GM21423 (cell line): Measurements from ENCODE around the gene NLK.
"Not testable (repeated sequence)": the region's sequence is repeated elsewhere in the genome, so short reads cannot be mapped to it uniquely, and the experiment has no call there.

ENCODE experiments used
- ATAC-seq: cut with Tn5 transposase; IDR thresholded peaks from one replicate; pipeline ENCODE4 v1.9.1; 2021; ENCODE audit warnings: mild to moderate bottlenecking, moderate library complexity; ENCODE audit not compliant: unreplicated experiment

NLK gene

GRCh38 chr17:28071891-28072606 is 29.6 kb downstream of the NLK start:
- ATAC-seq, result no peak

- no peak for ATAC-seq
These were observed 30.6 kb downstream of the NLK start for GRCh38 chr17:28072936-28073533.

- ATAC-seq, result no peak
These were observed 31.5 kb downstream of the NLK start for GRCh38 chr17:28074010-28074409.

GRCh38 chr17:28076144-28076543 is 33.7 kb downstream of the NLK start:
- ATAC-seq, result no peak

- ATAC-seq, result not testable (repeated sequence)
These were observed 34.7 kb downstream of the NLK start for GRCh38 chr17:28077140-28077539.

DNA sequence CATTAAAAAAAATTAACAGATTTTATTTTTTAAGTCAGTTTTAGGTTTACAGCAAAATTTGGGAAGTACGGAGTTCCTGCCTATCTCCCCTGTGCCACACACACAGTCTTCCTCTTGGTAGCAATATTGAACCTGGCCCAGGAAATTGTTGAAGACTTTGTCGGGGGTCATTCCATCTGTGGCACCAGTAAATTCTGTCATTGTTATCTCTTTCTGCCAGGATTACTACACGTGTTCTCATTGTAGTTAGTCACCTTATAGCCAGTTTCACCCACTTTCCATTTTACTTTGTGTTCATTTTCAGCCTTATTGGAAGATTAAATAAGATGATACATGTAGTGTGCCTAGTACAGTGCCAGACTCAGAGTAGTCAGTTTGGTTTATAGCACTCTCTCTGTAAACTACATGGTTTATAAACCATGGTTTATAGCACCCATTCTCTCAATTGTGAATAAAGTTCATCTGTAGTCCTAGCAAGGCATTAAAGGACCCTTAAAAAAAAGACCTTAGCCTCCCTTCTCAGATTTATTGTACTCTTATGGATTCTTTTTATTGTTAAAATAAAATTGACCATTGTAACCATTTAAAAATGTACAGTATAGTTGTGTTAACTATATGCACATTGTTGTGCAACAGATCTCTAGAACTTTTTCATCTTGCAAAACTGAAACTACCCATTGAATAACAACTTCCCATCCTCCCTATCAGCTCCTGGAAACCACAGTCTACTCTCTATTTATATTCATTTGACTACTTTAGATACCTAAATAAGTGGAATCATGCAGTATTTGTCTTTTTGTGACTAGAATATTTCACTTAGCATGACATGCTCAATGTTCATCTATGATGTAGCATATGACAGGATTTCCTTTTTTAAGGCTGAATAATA is 36.1 kb downstream of the NLK start:
- no peak for ATAC-seq

GRCh38 chr17:28081467-28081866 is 39.0 kb downstream of the NLK start:
- no peak for ATAC-seq

DNA sequence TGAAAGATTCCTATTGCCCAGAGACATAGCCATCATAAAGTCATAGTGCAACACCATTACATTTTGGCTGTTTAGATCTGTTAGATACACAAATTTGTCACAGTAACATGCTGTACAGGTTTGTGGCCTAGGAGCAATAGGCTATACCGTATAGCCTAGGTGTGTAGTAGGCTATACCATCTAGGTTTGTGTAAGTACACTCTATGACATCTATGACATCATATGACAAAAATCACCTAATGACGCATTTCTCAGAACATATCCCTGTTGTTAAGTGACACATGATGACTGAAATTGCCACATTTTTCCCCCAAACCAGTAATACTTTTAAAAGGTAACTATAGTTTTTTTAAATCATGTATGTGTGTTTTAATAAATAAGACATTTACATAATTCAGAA is 43.3 kb downstream of the NLK start:
- ATAC-seq, result no peak

DNA sequence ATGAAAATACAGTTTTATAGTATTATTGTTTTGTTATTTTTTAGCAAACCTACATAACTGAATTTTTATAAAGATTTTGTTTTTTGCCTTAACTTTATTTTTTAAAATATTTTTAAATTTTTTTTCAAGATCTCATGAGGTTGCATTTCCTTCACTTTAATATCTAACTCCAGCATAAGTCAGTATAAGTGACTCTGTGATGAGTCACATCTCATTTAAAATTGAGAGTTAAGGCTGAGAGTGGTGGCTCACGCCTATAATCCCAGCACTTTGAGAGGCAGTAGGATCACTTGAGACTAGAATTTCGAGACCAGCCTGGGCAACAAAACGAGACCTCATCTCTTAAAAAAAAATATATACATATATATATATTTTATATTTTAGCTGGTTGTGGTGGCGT is 44.0 kb downstream of the NLK start:
- no peak for ATAC-seq

GRCh38 chr17:28087743-28088142 is 45.3 kb downstream of the NLK start:
- ATAC-seq, result no peak

DNA sequence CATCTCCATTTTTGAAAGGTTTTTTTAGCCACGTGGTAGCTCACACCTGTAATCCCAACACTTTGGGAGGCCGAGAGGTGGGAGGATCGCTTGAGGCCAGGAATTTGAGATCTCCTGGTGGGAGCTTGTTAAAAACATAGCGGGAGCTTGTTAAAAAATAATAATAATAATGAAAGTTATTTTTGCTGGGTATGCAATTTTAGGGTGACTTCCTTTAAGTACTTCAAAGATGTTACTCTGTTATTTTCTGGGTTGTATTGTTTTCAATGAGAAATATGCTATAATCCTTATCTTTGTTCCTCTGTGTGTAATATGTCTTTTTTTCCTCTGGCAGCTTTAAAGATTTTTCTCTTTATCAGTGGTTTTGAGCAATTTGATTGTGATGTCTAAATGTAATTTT is 48.1 kb downstream of the NLK start:
- ATAC-seq, result no peak

- ATAC-seq, result no peak
These were observed 49.6 kb downstream of the NLK start for GRCh38 chr17:28092088-28092487.

DNA sequence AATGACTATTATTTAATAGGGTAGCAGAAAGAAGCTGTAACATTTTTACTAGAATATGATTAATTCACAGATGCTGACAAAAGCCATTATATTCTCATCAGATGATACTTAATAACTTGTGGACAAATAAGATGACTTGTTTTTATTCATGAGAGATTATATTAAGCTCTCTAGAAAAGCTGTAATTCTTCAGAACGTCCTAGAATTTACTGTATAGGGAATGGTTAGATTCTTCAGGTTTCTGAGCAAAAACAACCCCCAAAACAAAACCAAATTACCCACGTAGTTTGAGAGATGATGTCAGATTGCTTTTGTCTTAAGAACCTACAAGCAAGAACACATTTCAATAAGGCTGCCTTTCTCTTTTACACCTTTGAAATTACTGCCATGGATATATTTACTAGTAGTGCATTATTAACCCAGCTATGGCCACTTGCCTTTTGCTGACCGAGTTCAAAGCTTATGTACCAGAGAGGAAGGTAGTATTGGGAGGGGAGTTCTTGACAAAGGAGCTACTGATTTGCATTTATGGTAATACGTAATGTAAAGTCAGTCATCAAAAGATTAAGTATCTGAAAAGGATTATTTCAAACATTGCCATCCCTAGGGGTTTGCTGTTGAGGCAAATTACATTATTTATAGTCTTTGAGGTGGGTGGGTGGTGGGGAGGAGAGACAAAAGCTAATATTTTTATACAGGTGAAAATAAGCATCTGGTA is 51.7 kb downstream of the NLK start:
- ATAC-seq, result no peak

- ATAC-seq, result no peak
These were observed 54.3 kb downstream of the NLK start for GRCh38 chr17:28096756-28097155.

DNA sequence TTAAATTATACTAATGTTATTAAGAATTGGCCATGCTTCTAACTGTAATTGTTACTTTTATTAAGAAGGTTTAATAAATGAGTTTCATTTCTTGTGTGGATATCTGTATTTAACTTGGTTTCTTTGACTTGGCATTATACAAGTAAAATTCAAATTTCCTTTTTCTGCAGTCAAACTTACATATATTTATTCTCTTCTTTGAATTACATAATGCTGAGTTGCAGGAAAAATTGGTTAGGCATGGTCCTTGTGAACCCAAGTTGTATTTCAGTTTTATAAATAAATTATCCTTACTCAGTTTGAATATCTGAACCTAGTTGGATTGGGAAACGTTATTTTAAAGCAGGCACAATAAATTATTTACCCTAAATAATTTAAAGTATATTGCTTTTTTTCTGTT is 54.8 kb downstream of the NLK start:
- ATAC-seq, result no peak

GRCh38 chr17:28097901-28098300 is 55.4 kb downstream of the NLK start:
- no peak for ATAC-seq

DNA sequence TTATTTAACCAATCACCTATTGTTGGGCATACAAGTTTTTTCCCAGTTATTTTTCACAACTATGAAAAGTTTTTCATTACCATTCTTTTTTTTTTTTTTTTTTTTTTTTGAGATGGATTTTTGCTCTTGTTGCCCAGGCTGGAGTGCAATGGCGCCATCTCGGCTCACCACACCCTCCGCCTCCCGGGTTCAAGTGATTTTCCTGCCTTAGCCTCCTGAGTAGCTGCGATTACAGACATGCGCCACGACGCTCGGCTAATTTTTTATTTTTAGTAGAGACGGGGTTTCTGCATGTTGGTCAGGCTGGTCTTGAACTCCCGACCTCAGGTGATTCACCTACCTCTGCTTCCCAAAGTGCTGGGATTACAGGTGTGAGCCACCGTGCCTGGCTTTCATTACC is 56.1 kb downstream of the NLK start:
- not testable (repeated sequence) for ATAC-seq

- ATAC-seq, result no peak
These were observed 57.8 kb downstream of the NLK start for GRCh38 chr17:28100251-28100650.

- no peak for ATAC-seq
These were observed 58.5 kb downstream of the NLK start for GRCh38 chr17:28100936-28101335.

- no peak for ATAC-seq
These were observed 59.4 kb downstream of the NLK start for GRCh38 chr17:28101919-28102318.

- no peak for ATAC-seq
These were observed 63.0 kb downstream of the NLK start for GRCh38 chr17:28105501-28105900.
